Activated CD8-positive, alpha-beta memory T cell treated with anti-CD3 and anti-CD28 coated beads, Interleukin-2, amount 50 U/mL, for 24 hours (primary cell): ENCODE data around the gene CDKN1A.
"Not testable (repeated sequence)": the region's sequence is repeated elsewhere in the genome, so short reads cannot be mapped to it uniquely, and the experiment has no call there.

Experiments used
- DNase-seq: peaks from one replicate; pipeline ENCODE4 v3.0.0-alpha.2; 2020; ENCODE audit errors: extremely low read depth

Gene CDKN1A

GRCh38 chr6:36695414-36695813 is 16.9 kb downstream of the CDKN1A start:
- no peak for DNase-seq

GRCh38 chr6:36697481-36697903 is 19.0 kb downstream of the CDKN1A start, which contains the start of gene RAB44:
Gene RAB44, plus strand, starts transcription at chr6:36697826. Its CDS starts 6,410 bp downstream, at chr6:36704236.
- DNase-seq: no peak

- DNase-seq: no peak
Observed at GRCh38 chr6:36698196-36698595, 19.7 kb downstream of the CDKN1A start.

DNA sequence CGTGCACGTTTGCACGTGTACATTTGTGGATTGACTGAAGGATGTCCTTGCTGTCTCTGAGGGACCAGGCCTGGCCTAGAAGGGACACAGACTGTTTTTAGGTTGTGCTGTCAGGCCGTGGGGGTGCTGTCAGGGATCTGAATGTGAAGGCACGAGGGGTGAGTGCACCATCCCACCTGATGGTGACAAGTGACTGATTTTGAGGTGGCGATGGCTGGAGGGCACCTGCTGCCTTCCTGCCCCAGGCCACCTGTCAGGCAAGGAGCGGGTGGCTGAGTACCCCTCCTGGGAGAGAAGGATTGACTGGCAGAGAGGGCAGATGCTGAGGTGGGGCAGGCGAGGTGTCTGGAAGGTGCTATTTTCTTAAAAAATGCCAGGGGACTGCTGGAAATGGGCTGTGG is 20.4 kb downstream of the CDKN1A start:
- DNase-seq: no peak

DNA sequence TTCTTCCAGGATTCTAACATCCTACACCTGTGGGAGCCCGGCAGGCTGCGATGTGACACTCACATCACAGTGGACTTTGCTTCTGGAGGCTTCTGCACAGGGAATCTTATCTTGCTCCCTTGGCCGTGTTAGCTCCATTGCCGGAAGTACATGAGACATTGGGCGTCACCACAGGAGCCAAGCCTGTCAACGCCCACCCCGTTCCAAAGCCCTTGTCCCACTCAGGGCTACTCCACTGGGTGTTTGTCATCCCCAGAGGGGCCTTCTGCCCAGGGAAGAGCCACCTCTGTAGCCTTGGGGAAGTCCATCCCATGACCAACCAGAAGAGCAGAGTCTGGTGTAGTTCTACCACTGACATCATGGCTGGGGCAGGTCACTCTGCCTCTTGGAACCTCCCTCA is 20.8 kb downstream of the CDKN1A start:
- DNase-seq: no peak

DNA sequence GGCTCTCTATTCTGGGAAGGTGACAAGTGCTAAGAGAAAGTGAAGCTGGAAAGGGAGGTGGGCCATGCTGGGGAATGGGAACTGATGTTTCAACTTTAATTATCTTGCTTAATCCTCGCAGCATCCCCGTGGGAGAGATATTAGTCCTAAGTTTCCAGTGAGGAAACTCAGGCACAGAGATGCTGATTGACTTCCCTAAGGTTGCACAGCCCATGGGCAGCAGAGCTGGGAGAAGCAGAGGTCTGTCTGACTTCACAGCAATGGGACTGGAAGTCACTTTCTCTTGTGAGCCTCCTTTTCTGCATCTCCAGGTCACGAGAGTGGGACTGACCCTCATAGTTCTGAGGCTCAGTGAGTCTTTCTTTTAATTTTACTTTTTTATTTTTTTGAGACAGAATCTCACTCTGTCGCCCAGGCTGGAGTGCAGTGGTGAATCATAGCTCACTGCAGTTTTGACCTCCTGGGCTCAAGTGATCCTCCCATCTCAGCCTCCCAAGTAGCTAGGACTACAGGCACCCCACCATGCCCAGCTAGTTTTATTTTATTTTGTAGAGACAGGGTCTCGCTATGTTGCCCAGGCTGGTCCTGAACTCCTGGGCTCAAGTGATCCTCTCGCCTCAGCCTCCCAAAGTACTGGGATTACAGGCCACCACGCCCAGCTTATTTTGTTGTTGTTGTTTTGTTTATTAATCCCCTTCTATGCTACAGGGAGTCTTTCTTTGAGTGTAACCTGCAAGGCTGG is 21.7 kb downstream of the CDKN1A start:
- no peak for DNase-seq

GRCh38 chr6:36700831-36701230 is 22.3 kb downstream of the CDKN1A start:
- no peak for DNase-seq

- DNase-seq: no peak
Observed at GRCh38 chr6:36701401-36701991, 23.0 kb downstream of the CDKN1A start.

DNA sequence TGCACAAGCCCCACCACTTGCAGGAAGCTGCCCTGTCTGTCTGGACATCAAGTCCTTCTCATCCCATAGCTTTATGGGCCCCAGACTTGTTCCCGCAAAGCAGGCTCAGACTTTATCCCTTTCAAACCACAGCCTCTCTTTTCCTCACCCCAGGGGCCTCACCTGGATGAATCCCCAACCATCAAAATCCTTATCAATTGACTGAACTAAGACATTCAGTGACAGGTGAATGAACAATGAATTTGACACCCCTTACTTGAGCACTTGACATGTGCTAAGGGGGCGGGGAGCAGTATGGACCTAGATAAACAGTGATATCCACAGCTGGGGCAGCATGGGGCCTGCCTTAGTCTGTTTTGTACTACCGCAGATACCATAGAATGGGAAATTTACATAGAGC is 24.1 kb downstream of the CDKN1A start:
- no peak for DNase-seq

DNA sequence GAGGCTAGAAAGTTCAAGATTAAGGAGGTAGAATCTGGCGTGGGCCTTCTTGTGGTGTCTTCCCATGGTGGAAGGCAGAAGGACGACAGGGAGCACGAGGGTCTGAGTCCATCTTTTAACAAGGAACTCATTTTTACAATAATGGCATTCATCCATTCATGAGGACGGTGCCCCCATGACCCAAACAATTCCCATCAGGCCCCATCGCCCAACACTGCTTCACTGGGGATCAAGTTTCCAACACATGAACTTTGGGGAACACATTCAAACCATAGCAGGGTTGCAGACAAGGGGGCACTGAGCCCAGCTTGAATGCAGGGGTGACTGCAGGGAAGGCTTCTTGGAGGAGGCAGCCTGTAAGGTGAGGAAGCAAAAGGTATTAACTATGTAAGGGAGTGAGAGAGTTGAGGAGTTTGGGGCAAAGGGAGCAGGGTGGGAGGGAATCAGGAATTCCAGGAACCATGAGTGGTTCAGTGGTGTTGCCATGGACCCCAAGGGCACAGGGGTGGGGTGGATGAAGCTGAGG is 24.6 kb downstream of the CDKN1A start:
- no peak for DNase-seq

GRCh38 chr6:36703982-36704381 is 25.5 kb downstream of the CDKN1A start:
- DNase-seq: no peak

DNA sequence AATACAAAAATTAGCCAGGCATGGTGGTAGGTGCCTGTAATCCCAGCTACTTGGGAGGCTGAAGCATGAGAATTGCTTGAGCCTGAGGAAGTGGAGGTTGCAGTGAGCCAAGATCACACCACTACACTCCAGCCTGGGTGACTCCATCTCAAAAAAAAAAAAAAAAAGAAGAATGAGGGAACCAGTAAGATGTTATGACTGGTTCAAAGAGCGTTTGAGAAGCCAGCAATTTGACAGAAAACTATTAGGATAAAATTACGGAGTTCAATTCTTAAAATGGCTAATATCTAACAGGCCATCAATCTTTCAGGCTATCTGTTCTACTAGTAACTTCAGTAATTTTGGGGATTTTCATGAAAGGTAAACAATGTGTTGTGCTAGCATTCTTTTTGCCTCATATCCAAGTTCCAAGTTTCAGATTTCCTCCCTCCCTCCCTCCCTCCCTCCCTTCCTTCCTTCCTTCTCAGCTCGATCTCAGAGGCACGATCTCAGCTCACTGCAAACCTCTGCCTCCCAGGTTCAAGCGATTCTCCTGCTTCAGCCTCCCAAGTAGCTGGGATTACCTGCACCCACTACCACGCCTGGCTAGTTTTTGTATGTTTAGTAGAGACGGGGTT is 26.6 kb downstream of the CDKN1A start:
- DNase-seq: not testable (repeated sequence)

DNA sequence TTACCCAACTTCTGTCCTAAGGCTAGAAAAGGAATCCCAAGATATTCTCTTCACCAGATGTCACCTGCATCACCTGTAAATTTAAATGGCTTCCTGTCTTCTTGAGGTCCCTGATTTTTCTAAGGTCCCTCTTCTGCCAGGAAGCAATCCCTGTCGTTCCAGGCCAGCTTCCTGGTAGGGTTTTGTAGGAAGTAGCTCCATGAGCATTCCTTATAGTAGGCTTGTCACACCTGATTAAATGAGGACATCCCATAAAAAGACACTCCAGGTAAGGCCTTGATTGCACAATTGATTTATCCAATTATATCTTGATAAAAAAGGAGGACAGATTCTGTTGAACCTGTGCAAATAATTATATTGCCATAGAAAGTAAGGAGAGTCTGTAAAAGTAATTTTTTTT is 27.8 kb downstream of the CDKN1A start:
- no peak for DNase-seq

DNA sequence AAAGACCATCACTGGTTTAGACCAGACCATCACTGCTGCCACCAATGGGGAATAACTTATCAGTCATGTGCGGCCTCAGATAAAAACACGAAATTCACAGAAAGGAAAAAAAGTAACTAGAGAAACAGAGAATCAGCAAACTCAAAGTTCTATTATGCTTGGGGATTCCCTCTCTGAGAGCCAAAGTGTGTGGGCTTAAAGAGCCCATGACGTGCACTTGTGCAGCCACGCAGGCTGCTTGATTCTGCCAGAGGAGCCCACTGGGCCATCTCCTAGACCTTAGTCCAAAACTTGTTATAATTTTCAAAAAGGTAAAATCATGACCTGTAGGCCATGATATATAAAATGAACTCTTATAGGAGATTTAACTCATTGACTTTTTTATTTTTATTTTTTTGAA is 34.3 kb downstream of the CDKN1A start:
- DNase-seq: no peak

- no peak for DNase-seq
Observed at GRCh38 chr6:36713846-36714245, 35.3 kb downstream of the CDKN1A start.

GRCh38 chr6:36714511-36714910 is 36.0 kb downstream of the CDKN1A start:
- no peak for DNase-seq

DNA sequence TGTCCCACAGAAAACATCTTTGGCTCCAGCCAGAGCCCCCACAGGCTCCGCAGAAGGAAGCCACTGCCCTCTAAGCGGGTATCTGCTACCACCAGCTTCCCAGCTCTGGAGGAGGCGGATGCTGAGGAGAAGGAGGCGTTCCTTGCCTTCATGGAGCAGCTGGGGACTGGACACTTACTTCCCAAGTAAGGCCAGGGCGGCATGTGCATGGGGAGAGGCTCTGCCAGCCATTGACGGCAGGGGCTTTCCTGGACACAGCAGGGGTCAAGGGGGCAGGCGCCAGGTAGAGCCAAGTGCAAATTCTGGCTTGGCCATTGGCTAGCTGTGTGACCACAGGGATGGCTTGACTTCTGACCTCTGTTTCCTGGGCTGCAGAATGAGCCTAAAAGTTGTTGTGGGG is 37.0 kb downstream of the CDKN1A start:
- DNase-seq: no peak

DNA sequence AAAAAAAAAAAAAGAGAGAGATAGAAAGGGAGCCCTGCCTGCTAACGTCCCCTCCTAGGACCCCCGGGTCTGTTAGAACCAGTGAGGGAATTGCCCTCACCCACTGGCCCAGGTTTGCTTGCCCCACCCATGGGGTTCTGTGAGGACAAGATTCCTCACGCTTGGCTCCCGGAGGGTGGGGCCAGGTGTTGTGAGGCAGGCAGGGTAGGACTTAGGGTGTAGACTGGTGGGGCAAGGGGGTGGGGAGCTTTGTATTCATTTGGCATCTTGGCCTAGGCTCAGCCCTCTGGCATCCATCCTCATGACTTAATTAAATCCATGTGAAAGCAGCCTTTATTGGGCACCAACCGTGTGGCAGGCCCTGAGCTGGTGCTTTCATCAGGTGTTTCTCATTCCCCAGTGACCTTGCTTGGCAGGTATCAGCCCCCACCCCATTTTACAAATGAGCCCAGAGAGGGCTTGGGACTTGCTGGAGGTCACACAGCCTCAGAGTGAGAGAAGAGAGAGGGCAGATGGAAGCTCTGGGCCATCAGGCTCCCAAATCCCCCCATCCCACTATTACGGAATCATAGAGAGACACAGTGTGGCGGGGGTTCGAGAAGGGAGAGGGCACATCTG is 38.1 kb downstream of the CDKN1A start:
- no peak for DNase-seq

GRCh38 chr6:36717231-36717825 is 38.8 kb downstream of the CDKN1A start:
- no peak for DNase-seq

GRCh38 chr6:36717871-36718540 is 39.5 kb downstream of the CDKN1A start:
- no peak for DNase-seq

DNA sequence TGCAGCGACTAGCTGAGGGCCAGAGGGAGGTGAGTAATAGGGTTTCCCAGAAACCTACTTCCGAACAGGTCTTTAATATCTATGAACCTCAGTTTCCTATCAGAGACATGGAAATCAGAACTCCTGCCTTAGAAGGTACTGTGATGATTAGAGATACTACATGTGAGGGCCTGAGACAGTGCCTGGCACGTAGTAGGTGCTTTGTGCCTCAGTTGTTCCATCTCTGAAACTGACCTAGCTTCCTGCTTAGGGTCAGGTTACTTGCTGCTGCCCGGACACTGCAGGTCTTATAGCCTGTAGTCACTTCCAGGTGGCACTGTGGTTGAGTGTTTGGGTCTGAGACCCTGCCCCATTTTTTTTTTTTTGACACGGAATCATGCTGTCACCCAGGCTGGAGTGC is 40.0 kb downstream of the CDKN1A start:
- DNase-seq: no peak
